Neural cell (in vitro differentiated cells): Measurements from ENCODE around the gene LRP5.

Experiments used
- CTCF ChIP-seq: fragments of 450-650 bp; IDR thresholded peaks from 2 replicates; pipeline ENCODE4 v1.5.1; 2014; ENCODE audit warnings: antibody characterized with exemption, mild to moderate bottlenecking, moderate library complexity; ENCODE audit not compliant: poor library complexity, severe bottlenecking
- EP300 ChIP-seq: fragments of 450-650 bp; conservative IDR thresholded peaks from 2 replicates; pipeline ENCODE4 v1.6.1; 2014; ENCODE audit warnings: antibody characterized with exemption, mild to moderate bottlenecking, moderate library complexity; ENCODE audit not compliant: poor library complexity, severe bottlenecking
- EZH2 ChIP-seq: fragments of 200-600, 300-800 bp; shearing (Covaris generic), sonication (generic); IDR thresholded peaks from 2 replicates; pipeline ENCODE4 v1.6.1; 2014; ENCODE audit warnings: antibody characterized with exemption, low read length, borderline replicate concordance, mild to moderate bottlenecking; ENCODE audit not compliant: insufficient read depth, poor library complexity, severe bottlenecking
- MXI1 ChIP-seq: fragments of 450-650 bp; conservative IDR thresholded peaks from 2 replicates; pipeline ENCODE4 v1.6.1; 2014; ENCODE audit warnings: antibody characterized with exemption, mild to moderate bottlenecking; ENCODE audit not compliant: poor library complexity, severe bottlenecking
- RAD21 ChIP-seq: fragments of 450-650 bp; conservative IDR thresholded peaks from 2 replicates; pipeline ENCODE4 v1.6.1; 2014; ENCODE audit warnings: antibody characterized with exemption, mild to moderate bottlenecking, moderate library complexity
- TF ChIP-seq, protein P1 (sequence below): IDR thresholded peaks from 2 replicates; pipeline ENCODE4 v1.6.1; 2012; ENCODE audit warnings: borderline replicate concordance

GRCh38 chr11:68365943-68366435 is 53.6 kb downstream of the LRP5 start:
- TF ChIP-seq, protein P1, sequence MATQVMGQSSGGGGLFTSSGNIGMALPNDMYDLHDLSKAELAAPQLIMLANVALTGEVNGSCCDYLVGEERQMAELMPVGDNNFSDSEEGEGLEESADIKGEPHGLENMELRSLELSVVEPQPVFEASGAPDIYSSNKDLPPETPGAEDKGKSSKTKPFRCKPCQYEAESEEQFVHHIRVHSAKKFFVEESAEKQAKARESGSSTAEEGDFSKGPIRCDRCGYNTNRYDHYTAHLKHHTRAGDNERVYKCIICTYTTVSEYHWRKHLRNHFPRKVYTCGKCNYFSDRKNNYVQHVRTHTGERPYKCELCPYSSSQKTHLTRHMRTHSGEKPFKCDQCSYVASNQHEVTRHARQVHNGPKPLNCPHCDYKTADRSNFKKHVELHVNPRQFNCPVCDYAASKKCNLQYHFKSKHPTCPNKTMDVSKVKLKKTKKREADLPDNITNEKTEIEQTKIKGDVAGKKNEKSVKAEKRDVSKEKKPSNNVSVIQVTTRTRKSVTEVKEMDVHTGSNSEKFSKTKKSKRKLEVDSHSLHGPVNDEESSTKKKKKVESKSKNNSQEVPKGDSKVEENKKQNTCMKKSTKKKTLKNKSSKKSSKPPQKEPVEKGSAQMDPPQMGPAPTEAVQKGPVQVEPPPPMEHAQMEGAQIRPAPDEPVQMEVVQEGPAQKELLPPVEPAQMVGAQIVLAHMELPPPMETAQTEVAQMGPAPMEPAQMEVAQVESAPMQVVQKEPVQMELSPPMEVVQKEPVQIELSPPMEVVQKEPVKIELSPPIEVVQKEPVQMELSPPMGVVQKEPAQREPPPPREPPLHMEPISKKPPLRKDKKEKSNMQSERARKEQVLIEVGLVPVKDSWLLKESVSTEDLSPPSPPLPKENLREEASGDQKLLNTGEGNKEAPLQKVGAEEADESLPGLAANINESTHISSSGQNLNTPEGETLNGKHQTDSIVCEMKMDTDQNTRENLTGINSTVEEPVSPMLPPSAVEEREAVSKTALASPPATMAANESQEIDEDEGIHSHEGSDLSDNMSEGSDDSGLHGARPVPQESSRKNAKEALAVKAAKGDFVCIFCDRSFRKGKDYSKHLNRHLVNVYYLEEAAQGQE = no peak
- no peak for TF ChIP-seq CTCF
- no peak for TF ChIP-seq EP300
- no peak for TF ChIP-seq EZH2
- no peak for TF ChIP-seq MXI1
- no peak for TF ChIP-seq RAD21
